Activated T-cell treated with anti-CD3 and anti-CD28 coated beads, Interleukin-2, amount 50 U/mL, for 72 hours (primary cell): Measurements from ENCODE around the gene PSG7. TPM values are rescaled to one million over a fixed set of nuclear protein-coding genes. Genes with fewer than 3 reads are reported as not detected.
"Not testable (repeated sequence)": the region's sequence is repeated elsewhere in the genome, so short reads cannot be mapped to it uniquely, and the experiment has no call there.

ENCODE experiments used
- ATAC-seq, 2 donors: fragments of 150-1000 bp; cut with Tn5 transposase; replicated peaks in 1 of 2; 2 replicates each; pipeline ENCODE4 v1.10.0; 2021; ENCODE audit warnings: moderate library complexity in 2 of 2, mild to moderate bottlenecking in 1 of 2
- DNase-seq, 2 donors: peaks; one replicate each; pipeline ENCODE4 v3.0.0; 2021 to 2022; ENCODE audit warnings: mixed read lengths in 1 of 2
- H3K27ac Mint-ChIP-seq: one replicate; pipeline ENCODE4 v1.8.0; 2022; ENCODE audit warnings: mild to moderate bottlenecking, moderate library complexity, mixed read lengths
- H3K27me3 Mint-ChIP-seq: one replicate; pipeline ENCODE4 v1.8.0; 2022; ENCODE audit warnings: low read depth, mixed read lengths
- H3K36me3 Mint-ChIP-seq, 2 donors: one replicate each; pipeline ENCODE4 v1.8.0; 2022; ENCODE audit warnings: mixed read lengths in 2 of 2, mild to moderate bottlenecking in 1 of 2; ENCODE audit not compliant: insufficient read depth in 2 of 2
- H3K4me1 Mint-ChIP-seq: one replicate; pipeline ENCODE4 v1.8.0; 2022; ENCODE audit warnings: low read depth, mixed read lengths
- H3K4me3 Mint-ChIP-seq, 2 donors: one replicate each; pipeline ENCODE4 v1.8.0; 2022; ENCODE audit warnings: mild to moderate bottlenecking in 2 of 2, mixed read lengths in 2 of 2, moderate library complexity in 2 of 2
- H3K9me3 Mint-ChIP-seq, 2 donors: one replicate each; pipeline ENCODE4 v1.8.0; 2022; ENCODE audit warnings: mixed read lengths in 2 of 2
- total RNA-seq, 2 donors: library from RNA; stranded (reverse); gene quantifications; one replicate each; pipeline ENCODE4 v1.2.3, GENCODE V29; 2022

The PSG7 gene
- total RNA-seq, 2 donors from 2014 or later, result not detected

DNA sequence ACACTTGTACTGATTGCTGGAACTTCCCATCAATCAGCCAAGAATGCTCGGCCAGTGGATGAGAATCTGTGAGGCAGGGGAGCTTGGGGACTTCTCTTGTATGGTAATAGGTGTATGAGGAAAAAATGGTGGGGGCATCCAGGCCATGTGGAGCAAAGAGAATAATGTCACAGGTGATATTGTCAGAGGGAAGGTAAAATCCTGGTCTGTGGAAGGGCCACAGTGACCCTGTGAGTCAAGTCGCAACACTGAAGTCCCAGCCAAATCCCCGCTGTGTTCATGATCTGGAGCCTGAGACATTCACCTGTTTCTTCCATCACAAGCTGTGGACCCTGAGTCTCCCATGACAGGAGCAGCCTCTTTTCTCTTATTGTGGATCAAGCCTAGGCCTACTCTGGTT, 8.1 kb downstream of the PSG7 start:
- Mint-ChIP-seq H3K36me3 (no peaks in the 10 kb centered on the region), H3K4me1 (no peaks in the 10 kb centered on the region), H3K9me3 (no peaks in the 10 kb centered on the region), H3K27me3 (no peaks in the 10 kb centered on the region), H3K4me3 (no peak overlapping the region), H3K27ac (no peak overlapping the region)
- ATAC-seq (no peak), DNase-seq (no peak)

DNA sequence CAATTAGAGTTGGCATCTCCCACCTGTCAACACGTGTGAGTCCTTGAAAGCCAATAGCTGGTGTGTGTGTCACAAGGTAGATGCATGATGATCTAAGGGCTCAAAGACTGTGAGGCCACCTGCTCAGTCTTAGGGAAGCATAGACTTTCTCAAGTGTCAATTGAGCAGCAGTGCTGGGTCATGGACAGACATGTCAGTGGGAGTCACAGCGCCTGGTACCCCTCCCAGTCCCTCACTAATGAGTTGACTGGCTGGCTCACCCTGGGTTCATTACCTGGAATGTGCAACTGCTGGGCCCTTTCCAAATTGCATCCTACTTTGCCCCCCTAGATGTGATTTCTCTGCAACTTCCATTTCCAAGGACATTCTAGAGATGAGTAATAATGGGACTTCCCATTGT, 10.2 kb downstream of the PSG7 start:
- ATAC-seq (no peak), DNase-seq (no peak)
- Mint-ChIP-seq H3K9me3 (no peaks in the 10 kb centered on the region), H3K4me3 (no peak overlapping the region), H3K27me3 (no peaks in the 10 kb centered on the region), H3K27ac (no peak overlapping the region), H3K36me3 (no peaks in the 10 kb centered on the region), H3K4me1 (no peaks in the 10 kb centered on the region)

DNA sequence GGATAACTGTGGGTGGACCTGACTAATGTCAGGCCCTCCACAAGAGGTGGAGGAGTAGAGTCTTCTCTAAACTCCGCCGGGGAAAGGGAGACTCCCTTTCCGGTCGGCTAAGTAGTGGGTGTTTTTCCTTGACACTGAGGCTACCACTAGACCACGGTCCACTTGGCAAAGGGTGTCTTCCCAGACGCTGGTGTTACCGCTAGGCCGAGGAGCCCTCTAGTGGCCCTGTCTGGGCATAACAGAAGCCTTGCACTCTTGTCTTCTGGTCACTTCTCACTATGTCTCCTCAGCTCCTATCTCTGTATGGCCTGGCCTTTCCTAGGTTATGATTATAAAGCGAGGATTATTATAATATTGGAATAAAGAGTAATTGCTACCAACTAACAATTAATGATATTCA, 13.9 kb downstream of the PSG7 start:
- H3K27me3 Mint-ChIP-seq, H3K4me1 Mint-ChIP-seq, H3K9me3 Mint-ChIP-seq, H3K36me3 Mint-ChIP-seq, H3K4me3 Mint-ChIP-seq, H3K27ac Mint-ChIP-seq, ATAC-seq: not testable (repeated sequence)
- peak; percentile 2 to 29 for DNase-seq

DNA sequence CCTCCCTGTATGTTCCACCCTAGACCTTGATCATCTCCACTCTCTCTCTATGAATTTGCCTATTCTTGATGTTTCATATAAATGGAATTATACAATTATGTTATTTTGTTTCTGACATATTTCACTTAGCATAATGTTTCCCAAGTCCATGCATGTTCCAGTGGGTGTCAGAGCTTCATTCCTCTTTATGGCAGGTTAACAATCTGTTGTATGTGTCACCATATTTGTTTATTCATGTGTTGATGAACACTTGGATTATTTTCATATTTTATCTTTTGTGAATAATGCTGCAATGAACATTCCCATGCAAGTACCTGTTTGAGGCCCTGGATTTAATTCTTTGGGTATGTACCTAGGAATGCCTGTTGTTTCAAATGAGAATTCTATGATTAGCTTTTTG, 16.0 kb downstream of the PSG7 start:
- not testable (repeated sequence) for DNase-seq, H3K27me3 Mint-ChIP-seq, H3K4me3 Mint-ChIP-seq, H3K9me3 Mint-ChIP-seq, H3K4me1 Mint-ChIP-seq, H3K27ac Mint-ChIP-seq, H3K36me3 Mint-ChIP-seq, ATAC-seq

DNA sequence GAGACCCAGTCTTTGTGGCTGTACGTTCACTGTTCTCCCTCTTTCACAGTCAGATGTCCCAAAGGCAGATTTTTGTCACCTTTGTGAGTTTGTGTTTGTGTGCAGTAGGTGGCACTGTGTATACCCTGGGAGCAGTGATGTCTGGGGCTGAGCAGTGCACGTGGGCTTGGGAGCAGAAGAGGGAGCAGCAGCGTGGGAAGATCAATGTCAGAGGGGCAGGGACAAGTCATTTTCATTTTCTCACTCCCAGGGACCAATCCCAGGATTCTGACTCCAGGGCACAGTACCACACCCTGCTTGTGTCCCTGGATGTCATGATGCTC, 17.3 kb downstream of the PSG7 start:
- Mint-ChIP-seq H3K27me3 (no peaks in the 10 kb centered on the region), H3K4me3 (no peak overlapping the region), H3K36me3 (no peaks in the 10 kb centered on the region), H3K4me1 (no peaks in the 10 kb centered on the region), H3K9me3 (no peaks in the 10 kb centered on the region), H3K27ac (no peak overlapping the region)
- DNase-seq (no peak), ATAC-seq (no peak)

DNA sequence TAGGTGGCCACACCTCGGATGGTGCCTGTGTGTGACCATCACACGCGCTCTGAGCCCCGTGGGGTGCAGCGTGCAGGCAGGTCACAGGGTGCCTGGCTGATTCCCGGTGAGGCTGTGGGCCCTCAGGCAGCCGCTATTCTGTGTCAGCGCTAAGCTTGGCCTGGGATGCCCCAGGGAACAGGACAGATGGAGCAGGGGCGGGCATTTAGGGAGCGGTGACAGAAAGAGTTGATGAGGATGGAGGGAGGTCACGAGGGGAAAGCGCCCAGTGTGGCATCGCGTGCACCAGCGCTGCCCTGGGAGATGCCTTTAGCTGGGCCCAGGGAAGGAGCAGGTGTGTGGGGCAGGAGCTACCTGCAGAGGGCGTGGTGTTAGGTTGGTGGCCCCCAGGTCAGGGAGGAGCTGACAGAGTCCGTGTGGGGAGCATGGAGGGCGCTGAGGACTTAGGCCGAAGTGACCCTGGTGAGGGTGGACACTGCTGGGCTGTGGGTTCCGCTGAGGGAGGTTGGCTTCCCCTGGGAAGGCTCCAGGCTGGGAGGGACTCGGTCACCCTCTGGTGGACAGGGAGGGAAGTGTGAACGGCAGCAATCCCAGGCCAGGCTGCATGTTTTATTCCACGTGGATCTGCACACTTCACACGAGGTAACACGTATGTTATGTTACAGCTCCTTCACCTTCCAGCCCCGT, 17.8 kb downstream of the PSG7 start:
- not testable (repeated sequence) for H3K27me3 Mint-ChIP-seq, ATAC-seq, H3K36me3 Mint-ChIP-seq, H3K27ac Mint-ChIP-seq, H3K9me3 Mint-ChIP-seq, H3K4me3 Mint-ChIP-seq, H3K4me1 Mint-ChIP-seq, DNase-seq

DNA sequence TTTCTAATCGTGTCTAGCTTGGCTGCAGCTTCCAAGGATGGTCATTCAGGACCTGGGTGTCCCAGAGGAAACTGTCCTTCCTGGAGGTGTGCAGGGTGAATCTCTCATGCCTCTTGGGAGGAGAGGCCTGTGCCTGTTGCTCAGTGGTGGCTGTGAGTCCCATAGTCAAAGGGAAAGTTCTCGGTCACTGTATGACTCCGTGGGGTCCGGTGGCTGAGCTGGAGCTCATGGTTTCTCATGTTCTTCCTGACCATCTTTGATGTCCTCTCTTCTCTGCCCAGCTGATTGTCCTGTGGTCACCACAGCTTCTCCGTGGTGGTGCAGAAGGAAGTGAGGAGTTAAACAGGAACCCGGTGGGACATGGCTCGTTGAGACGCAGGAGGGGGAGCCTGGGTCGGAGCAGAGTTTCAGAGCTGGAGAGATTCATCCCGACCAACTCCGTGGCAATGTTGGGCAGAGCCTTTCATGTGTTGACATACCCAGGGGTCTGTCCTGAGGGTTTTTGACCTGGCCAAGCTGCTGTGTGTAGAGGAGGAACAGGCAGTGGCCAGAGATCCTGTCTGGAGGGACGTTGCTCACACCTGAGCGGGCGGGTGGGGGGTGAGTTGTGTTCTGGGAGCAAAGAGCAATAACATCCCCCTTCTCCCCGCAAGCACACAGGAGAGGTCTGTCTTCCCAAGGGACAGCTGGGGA, 18.5 kb downstream of the PSG7 start:
- H3K27ac Mint-ChIP-seq, DNase-seq, ATAC-seq, H3K27me3 Mint-ChIP-seq, H3K9me3 Mint-ChIP-seq, H3K36me3 Mint-ChIP-seq, H3K4me1 Mint-ChIP-seq, H3K4me3 Mint-ChIP-seq: not testable (repeated sequence)

DNA sequence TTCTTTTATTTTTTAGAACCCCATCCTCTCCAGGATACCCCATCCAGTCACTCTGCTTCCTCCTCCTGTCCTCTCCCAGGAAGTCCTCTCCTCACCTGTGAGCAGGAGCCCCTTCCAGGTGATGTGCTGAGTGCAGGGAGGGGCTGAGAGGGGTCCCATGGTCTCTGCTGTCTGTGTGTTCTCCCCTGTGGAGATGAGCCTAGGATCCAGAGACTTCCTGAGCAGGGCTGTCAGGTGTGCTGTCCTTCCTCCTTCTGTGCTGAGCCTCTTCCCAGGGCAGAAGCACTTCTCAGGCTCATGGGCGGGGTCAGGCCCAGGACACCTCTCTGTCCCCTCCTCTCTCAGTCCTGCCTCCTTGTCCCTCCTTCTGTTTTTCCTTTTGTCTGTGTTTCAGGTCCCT, 19.4 kb downstream of the PSG7 start, which contains the start of gene PSG6:
PSG6 (minus strand) TSS at position 261 of the 400 bp plus-strand sequence; CDS start at position 159, 102 bp downstream.
- not testable (repeated sequence) for DNase-seq, H3K4me1 Mint-ChIP-seq, H3K27me3 Mint-ChIP-seq, H3K4me3 Mint-ChIP-seq, H3K9me3 Mint-ChIP-seq, ATAC-seq, H3K36me3 Mint-ChIP-seq, H3K27ac Mint-ChIP-seq

DNA sequence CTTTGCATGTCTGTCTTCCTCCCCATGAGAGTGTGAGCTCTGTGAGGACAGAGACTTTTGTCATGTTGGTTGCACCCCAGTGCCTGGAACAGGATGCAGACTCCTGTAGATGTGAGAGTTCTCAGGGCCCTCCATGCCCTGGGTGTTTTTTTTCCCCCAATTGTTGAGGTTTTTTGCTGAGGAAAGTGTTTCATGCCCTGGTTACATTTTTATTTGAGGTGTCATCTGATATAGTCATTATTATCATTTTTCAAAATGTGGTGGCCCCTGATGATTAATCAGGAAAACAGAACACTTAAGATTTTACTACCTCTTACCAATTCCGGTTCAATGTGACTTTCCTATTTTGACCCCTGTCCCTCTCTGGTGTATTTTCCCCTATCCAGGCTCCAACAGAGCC, 20.1 kb downstream of the PSG7 start:
- H3K9me3 Mint-ChIP-seq, DNase-seq, H3K27ac Mint-ChIP-seq, H3K27me3 Mint-ChIP-seq, ATAC-seq, H3K4me3 Mint-ChIP-seq, H3K36me3 Mint-ChIP-seq, H3K4me1 Mint-ChIP-seq: not testable (repeated sequence)

DNA sequence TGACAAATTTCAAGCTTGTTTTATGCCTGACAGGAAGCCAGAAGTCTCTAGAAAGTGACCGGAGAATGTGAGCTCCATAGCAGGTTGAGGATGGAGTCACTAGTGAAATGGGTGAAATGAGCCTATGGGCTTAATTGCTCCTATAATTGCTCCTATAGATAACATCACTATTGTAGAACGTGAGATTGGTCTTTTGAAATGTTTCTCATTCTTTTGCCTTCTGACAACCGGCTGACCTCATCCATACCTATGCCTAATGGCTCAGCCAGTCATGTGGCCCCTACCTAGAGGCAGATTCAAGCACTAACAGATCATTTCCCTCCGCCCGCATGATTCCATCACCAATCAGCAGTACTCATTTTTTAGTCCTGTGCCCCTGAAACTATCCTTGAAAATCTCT, 23.5 kb downstream of the PSG7 start:
- ATAC-seq, H3K9me3 Mint-ChIP-seq, DNase-seq, H3K27ac Mint-ChIP-seq, H3K4me1 Mint-ChIP-seq, H3K4me3 Mint-ChIP-seq, H3K27me3 Mint-ChIP-seq, H3K36me3 Mint-ChIP-seq: not testable (repeated sequence)

DNA sequence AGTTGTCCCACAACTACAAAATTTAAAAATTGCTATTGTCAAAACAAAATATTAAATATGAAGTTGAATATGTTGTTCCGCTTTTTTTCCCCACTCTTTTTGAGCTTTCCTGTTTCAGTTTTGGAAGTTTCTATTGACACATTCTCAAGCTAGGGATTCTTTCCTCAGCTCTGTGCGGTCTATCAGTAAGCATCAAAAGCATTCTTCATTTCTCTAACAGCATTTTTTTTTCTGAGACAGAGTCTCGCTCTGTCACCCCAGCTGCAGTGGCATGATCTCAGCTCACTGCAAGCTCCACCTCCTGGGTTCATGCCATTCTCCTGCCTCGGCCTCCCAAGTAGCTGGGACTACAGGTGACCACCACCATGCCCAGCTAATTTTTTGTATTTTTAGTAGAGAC, 24.1 kb downstream of the PSG7 start:
- H3K36me3 Mint-ChIP-seq, ATAC-seq, H3K9me3 Mint-ChIP-seq, H3K4me3 Mint-ChIP-seq, DNase-seq, H3K4me1 Mint-ChIP-seq, H3K27ac Mint-ChIP-seq, H3K27me3 Mint-ChIP-seq: not testable (repeated sequence)

DNA sequence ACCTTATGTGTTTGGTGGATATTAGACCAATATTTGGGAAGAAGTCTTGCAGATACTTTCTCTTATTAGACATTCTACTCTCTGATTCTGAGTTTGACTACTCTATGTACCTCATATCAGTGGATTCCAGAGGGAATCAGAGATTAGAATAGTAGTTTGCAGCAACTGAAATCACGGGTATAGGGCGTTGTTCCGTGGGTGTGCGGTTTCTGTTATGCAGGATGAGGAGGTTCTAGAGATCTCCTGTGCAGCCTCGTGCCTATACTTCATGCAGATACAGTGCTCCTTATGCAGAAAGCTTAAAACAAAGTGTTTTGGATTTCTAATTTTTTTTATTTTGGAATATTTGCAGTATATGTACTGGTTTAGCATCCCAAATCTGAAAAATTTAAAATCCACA, 25.3 kb downstream of the PSG7 start:
- H3K9me3 Mint-ChIP-seq, H3K27me3 Mint-ChIP-seq, ATAC-seq, H3K36me3 Mint-ChIP-seq, H3K4me1 Mint-ChIP-seq, H3K27ac Mint-ChIP-seq, H3K4me3 Mint-ChIP-seq, DNase-seq: not testable (repeated sequence)

DNA sequence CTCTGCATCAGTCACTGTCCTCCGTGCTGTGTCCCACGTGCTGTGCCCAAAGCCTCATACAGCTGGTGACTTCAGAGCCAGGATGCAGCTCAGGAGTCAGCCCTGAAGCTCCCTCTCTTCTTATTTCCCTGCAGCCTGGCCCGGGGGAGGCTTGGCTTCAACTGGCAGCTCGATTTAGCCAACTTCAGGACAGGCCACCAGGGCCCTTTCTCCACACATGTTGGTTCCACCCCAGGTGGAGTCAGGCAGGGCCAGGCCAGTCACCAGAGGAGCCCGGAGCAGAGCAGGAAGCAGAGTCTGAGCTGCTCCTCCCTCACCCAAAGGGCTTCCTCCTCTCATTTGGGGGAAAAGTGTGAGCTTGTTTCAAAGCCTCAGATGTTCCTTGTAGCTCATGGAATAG, 30.8 kb downstream of the PSG7 start:
- not testable (repeated sequence) for H3K27ac Mint-ChIP-seq, H3K4me3 Mint-ChIP-seq, H3K4me1 Mint-ChIP-seq, H3K36me3 Mint-ChIP-seq, ATAC-seq, DNase-seq, H3K27me3 Mint-ChIP-seq, H3K9me3 Mint-ChIP-seq

DNA sequence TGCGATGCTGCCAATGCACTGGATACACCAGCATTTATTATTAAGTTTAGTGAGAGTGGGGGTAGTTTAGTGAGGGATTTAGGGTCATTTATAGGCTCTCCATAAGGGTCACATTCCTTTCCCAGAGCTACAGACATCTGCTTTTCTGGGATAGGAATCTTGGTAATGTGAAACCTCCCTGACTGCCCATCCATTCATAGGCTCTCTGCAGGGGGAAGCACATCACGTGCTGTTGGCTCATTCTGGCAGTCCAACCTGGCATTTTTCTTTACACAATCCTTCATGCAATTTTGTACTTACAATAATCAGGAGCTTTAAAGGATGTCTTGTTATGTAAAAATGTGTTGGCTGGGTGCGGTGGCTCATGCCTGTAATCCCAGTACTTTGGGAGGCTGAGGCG, 36.4 kb downstream of the PSG7 start:
- H3K4me1 Mint-ChIP-seq, H3K27me3 Mint-ChIP-seq, H3K9me3 Mint-ChIP-seq, H3K4me3 Mint-ChIP-seq, ATAC-seq, DNase-seq, H3K27ac Mint-ChIP-seq, H3K36me3 Mint-ChIP-seq: not testable (repeated sequence)
